Endodermal cell (in vitro differentiated cells): ENCODE data around the gene ADARB1. TPM values are rescaled to one million over a fixed set of nuclear protein-coding genes. Genes with fewer than 3 reads are reported as not detected.

ENCODE experiments used
- DNase-seq: peaks from one replicate; pipeline ENCODE4 v3.0.0-alpha.2; 2017
- H3K27ac ChIP-seq: 2 replicates; pipeline ENCODE4 v1.5.1; 2013; ENCODE audit warnings: mild to moderate bottlenecking, low read depth, low read length, moderate library complexity
- H3K27me3 ChIP-seq: 2 replicates; pipeline ENCODE4 v1.6.1; 2013; ENCODE audit warnings: mild to moderate bottlenecking, low read length, moderate library complexity; ENCODE audit not compliant: insufficient read depth, control insufficient read depth, poor library complexity, severe bottlenecking
- H3K36me3 ChIP-seq: 2 replicates; pipeline ENCODE4 v1.7.0; 2013; ENCODE audit warnings: mild to moderate bottlenecking, low read length, moderate library complexity; ENCODE audit not compliant: control insufficient read depth, insufficient read depth
- H3K4me1 ChIP-seq: one replicate; pipeline ENCODE4 v1.7.0; 2013; ENCODE audit warnings: low read length; ENCODE audit not compliant: control insufficient read depth, insufficient read depth
- H3K4me3 ChIP-seq: 2 replicates; pipeline ENCODE4 v1.5.1; 2013; ENCODE audit warnings: mild to moderate bottlenecking, low read length, moderate library complexity
- H3K9ac ChIP-seq: 2 replicates; pipeline ENCODE4 v1.6.1; 2013; ENCODE audit warnings: mild to moderate bottlenecking, low read length, moderate library complexity; ENCODE audit not compliant: poor library complexity, severe bottlenecking; ENCODE audit errors: extremely low read depth
- H3K9me3 ChIP-seq: 2 replicates; pipeline ENCODE4 v1.6.1; 2013; ENCODE audit warnings: mild to moderate bottlenecking, low read length, moderate library complexity; ENCODE audit not compliant: control insufficient read depth
- H3K27ac Mint-ChIP-seq: 2 replicates; pipeline ENCODE4 v1.8.0; 2020; ENCODE audit warnings: mixed read lengths
- H3K27me3 Mint-ChIP-seq: 2 replicates; pipeline ENCODE4 v1.8.0; 2021; ENCODE audit warnings: mild to moderate bottlenecking, mixed read lengths; ENCODE audit not compliant: insufficient read depth
- H3K36me3 Mint-ChIP-seq: 2 replicates; pipeline ENCODE4 v1.8.0; 2020; ENCODE audit warnings: low read depth, mixed read lengths
- H3K4me1 Mint-ChIP-seq: 2 replicates; pipeline ENCODE4 v1.8.0; 2020; ENCODE audit warnings: mixed read lengths
- H3K4me3 Mint-ChIP-seq: 2 replicates; pipeline ENCODE4 v1.8.0; 2020; ENCODE audit warnings: mild to moderate bottlenecking, moderate library complexity, mixed read lengths
- H3K9me3 Mint-ChIP-seq: 2 replicates; pipeline ENCODE4 v1.8.0; 2020; ENCODE audit warnings: mild to moderate bottlenecking, mixed read lengths
- CTCF ChIP-seq: fragments of 200-600 bp; sonication (generic); conservative IDR thresholded peaks from 2 replicates; pipeline ENCODE4 v1.5.0; 2021; ENCODE audit warnings: antibody characterized with exemption, mild to moderate bottlenecking
- WGBS, 2 experiments: methylation state at CpG; one replicate each; pipeline versions ENCODE4 v1.1.5 to v1.1.7; 2013; ENCODE audit warnings: missing lambda C conversion rate in 2 of 2, mixed read lengths in 1 of 2; ENCODE audit not compliant: insufficient coverage in 1 of 2, insufficient read length in 1 of 2; 5-methylcytosine and 5-hydroxymethylcytosine counted together
- total RNA-seq, 2 donors: library from RNA; stranded (reverse); fragmentation: NEBNext Ultra II Directional in 1 of 2; extraction: Animal tissue kit (Norgen Biotek cat#: 25700) in 1 of 2; gene quantifications; 2 replicates in 1 of 2; 3 replicates in 1 of 2; pipeline ENCODE4 v1.2.1, GENCODE V29; 2021

ADARB1 gene
- total RNA-seq, 2 donors from 2014 or later: 11.5 to 20.1 TPM

GRCh38 chr21:45203983-45204382, 129.6 kb downstream of the ADARB1 start:
- Mint-ChIP-seq H3K9me3 (no peaks in the 10 kb centered on the region), H3K36me3 (peaks cover 5% of the 10 kb centered on the region), H3K27me3 (no peaks in the 10 kb centered on the region), H3K4me1 (peaks cover 10% of the 10 kb centered on the region), H3K27ac (no peak overlapping the region), H3K4me3 (no peak overlapping the region)
- H3K36me3 ChIP-seq: no peaks in the 10 kb centered on the region
- 92 to 93% methylated on average over 8 of the region's 8 CpGs for WGBS, 2 experiments
- TF ChIP-seq CTCF: no peak
- H3K9me3 ChIP-seq: no peaks in the 10 kb centered on the region
- H3K27me3 ChIP-seq: no peaks in the 10 kb centered on the region
- peaks cover 4% of the 10 kb centered on the region for H3K4me1 ChIP-seq
- H3K4me3 ChIP-seq: no peak overlapping the region
- H3K9ac ChIP-seq: no peak overlapping the region
- DNase-seq: no peak
- no peak overlapping the region for H3K27ac ChIP-seq

DNA sequence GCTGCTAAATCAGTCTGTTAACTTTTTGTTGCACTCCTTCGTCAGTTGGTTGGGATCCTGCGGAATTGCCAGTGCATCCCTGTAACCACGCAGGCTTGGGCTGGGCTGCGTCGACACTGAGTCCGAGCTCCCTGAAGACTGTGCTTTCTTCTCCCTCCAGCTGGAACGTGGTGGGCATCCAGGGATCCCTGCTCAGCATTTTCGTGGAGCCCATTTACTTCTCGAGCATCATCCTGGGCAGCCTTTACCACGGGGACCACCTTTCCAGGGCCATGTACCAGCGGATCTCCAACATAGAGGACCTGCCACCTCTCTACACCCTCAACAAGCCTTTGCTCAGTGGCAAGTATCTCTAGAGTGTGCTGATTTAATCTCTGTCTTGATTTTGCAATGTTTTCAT, 130.0 kb downstream of the ADARB1 start:
- Mint-ChIP-seq H3K27ac (no peak overlapping the region), H3K36me3 (peaks cover 5% of the 10 kb centered on the region), H3K9me3 (no peaks in the 10 kb centered on the region), H3K27me3 (no peaks in the 10 kb centered on the region), H3K4me1 (peaks cover 10% of the 10 kb centered on the region), H3K4me3 (no peak overlapping the region)
- WGBS, 2 experiments: 79 to 87% methylated on average over 6 to 11 of the region's 11 CpGs
- TF ChIP-seq CTCF: no peak
- Histone ChIP-seq H3K9ac (no peak overlapping the region), H3K9me3 (no peaks in the 10 kb centered on the region), H3K27ac (no peak overlapping the region), H3K36me3 (no peaks in the 10 kb centered on the region), H3K27me3 (no peaks in the 10 kb centered on the region), H3K4me1 (peaks cover 4% of the 10 kb centered on the region), H3K4me3 (no peak overlapping the region)
- no peak for DNase-seq

DNA sequence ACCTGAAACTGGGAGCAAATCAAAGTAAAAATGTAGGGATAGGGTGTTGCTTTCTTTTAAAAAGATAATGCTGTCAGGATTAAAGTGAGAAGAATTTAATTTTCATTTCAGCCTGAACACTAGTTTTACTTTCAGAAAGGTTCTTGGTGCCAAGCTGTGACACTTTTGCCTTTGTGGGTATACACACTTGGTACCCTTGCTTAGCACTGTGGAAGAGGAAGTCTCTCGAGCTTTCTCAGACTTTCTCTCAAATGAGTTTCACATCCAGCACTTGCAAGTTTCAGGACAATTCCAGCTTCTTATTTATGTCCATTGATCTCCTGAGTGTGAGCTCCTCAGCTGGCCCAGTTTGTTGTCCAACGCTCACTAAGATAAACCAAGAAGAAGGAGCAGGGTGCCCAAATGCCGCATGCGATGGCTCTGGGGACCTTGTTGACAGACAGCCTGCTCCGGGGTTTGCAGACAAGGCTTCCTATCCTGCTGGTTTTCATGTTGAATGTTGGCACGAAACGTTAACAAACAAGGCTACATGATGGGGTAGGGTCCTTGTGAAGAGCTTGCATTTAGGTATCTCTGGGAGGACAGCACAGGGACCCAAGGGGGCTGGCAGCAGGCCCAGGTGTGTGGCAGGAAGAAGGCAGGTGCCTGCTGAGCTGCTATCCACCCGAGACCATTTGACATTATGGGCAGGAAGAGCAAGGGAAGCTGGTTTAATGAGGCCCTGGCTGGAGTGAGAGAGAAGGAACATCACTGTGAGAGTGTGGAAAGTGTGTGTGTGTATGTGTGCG, 133.7 kb downstream of the ADARB1 start:
- H3K4me1 ChIP-seq: peaks cover 4% of the 10 kb centered on the region
- no peak overlapping the region for H3K27ac ChIP-seq
- H3K9me3 Mint-ChIP-seq: no peaks in the 10 kb centered on the region
- peaks cover 12% of the 10 kb centered on the region for H3K4me1 Mint-ChIP-seq
- no peaks in the 10 kb centered on the region for H3K27me3 Mint-ChIP-seq
- no peak for DNase-seq
- no peaks in the 10 kb centered on the region for H3K9me3 ChIP-seq
- peaks cover 7% of the 10 kb centered on the region for H3K36me3 Mint-ChIP-seq
- no peak overlapping the region for H3K27ac Mint-ChIP-seq
- H3K36me3 ChIP-seq: no peaks in the 10 kb centered on the region
- no peak for TF ChIP-seq CTCF
- H3K4me3 Mint-ChIP-seq: no peak overlapping the region
- WGBS, 2 experiments: 92 to 94% methylated on average over 9 of the region's 9 CpGs
- H3K9ac ChIP-seq: no peak overlapping the region
- no peaks in the 10 kb centered on the region for H3K27me3 ChIP-seq
- no peak overlapping the region for H3K4me3 ChIP-seq
